Measurements from ENCODE around the gene SLC22A23. TPM values are rescaled to one million over a fixed set of nuclear protein-coding genes. Genes with fewer than 3 reads are reported as not detected.

SLC22A23 gene
- total and polyA plus RNA-seq, 2 experiments from 2014 or later, result 6.1 to 38.3 TPM

DNA sequence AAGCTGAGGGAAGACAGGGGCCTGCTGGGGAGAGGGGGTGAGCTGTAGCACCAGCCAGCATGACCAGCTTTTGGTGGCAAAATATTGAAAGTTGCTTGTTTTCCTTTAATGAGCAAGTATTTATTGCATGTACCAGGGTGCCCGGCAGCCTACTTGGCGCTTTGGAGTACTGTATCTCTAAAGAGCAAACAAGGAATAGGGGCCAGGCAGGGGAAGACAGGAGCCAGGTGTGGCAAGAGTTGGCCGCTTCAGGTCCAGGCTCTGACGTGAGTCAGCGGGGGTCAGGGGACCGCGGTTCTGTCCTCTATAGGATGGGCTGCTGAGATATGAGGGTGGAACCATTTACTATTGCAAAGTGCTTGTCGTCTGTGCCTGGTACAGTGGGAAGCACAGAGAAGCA lies 135.0 kb downstream of the SLC22A23 start:
- no peak for TF ChIP-seq CREB1 (CRISPR knock-in tag; IDR thresholded peaks at IDR 0.05; ENCODE audit: low read depth)
- TF ChIP-seq ZNF331 (CRISPR knock-in tag; IDR thresholded peaks at IDR 0.05; ENCODE audit: low read depth), result no peak
- no peak for TF ChIP-seq POLR2AphosphoS5 (IDR thresholded peaks at IDR 0.05; ENCODE audit: low read depth)
- Histone ChIP-seq H4K20me1 (replicated peaks; ENCODE audit: insufficient read depth) (0 out of 2 replicates have a peak, but pooled peaks cover 6% of the 10 kb centered on the region), H3K9me2 (ENCODE audit: insufficient read depth) (no peaks in the 10 kb centered on the region), H3K36me3 (ENCODE audit: insufficient read depth) (peaks cover 5% of the 10 kb centered on the region; the same call in 1 of the 2 replicates), H3K27ac (ENCODE audit: low read depth) (no peak overlapping the region), H3K4me1 (ENCODE audit: insufficient read depth) (peaks cover 11% of the 10 kb centered on the region), H3K79me2 (replicated peaks; ENCODE audit: insufficient read depth) (peaks cover 17% of the 10 kb centered on the region; the same call in 1 of the 2 replicates), H3K27me3 (ENCODE audit: insufficient read depth) (no peaks in the 10 kb centered on the region), H3K4me2 (no peak overlapping the region), H3F3A (replicated peaks; ENCODE audit: low read depth) (no peaks in the 10 kb centered on the region), H3K4me3 (no peak overlapping the region), H2AFZ (no peak overlapping the region)
- DNase-seq (ENCODE audit: low spot score) (no peak), ATAC-seq (no peak)
- Mint-ChIP-seq H3K36me3 (ENCODE audit: low read depth) (peaks cover 18% of the 10 kb centered on the region), H3K4me1 (peaks cover 23% of the 10 kb centered on the region), H3K27ac (no peak overlapping the region), H3K4me3 (no peak overlapping the region), H3K9me3 (no peaks in the 10 kb centered on the region), H3K27me3 (ENCODE audit: insufficient read depth, low read depth, poor library complexity) (peaks cover 10% of the 10 kb centered on the region)

DNA sequence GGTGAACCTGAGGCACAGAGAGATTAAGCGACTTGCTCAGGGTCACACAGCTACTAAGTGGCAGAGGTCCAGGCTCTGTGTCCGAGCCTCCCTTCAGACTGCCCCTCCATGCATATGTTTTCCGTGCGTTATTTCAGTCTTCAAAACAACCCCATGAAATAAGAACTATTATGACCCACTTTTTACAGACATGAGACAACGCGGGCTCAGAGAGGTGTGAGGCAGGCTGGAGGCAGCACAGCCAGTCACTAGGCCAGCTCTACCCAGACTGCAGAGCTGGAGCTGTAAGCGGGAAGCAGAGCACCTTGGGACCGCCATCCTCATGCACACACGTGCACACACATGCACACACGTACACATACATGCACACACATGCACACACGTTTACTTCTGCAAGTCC lies 135.8 kb downstream of the SLC22A23 start:
- Histone ChIP-seq H3K4me1 (ENCODE audit: insufficient read depth) (peaks cover 5% of the 10 kb centered on the region; the same call in 1 of the 2 replicates), H3K4me2 (no peak overlapping the region), H3K79me2 (replicated peaks; ENCODE audit: insufficient read depth) (peaks cover 13% of the 10 kb centered on the region; the same call in 1 of the 2 replicates), H2AFZ (no peak overlapping the region), H3K4me3 (no peak overlapping the region), H3K27ac (ENCODE audit: low read depth) (no peak overlapping the region), H3K27me3 (ENCODE audit: insufficient read depth) (no peaks in the 10 kb centered on the region), H3K9me2 (ENCODE audit: insufficient read depth) (no peaks in the 10 kb centered on the region), H4K20me1 (replicated peaks; ENCODE audit: insufficient read depth) (0 out of 2 replicates have a peak, but pooled peaks cover 6% of the 10 kb centered on the region), H3F3A (replicated peaks; ENCODE audit: low read depth) (no peaks in the 10 kb centered on the region), H3K36me3 (ENCODE audit: insufficient read depth) (peaks cover 5% of the 10 kb centered on the region; the same call in 1 of the 2 replicates)
- Mint-ChIP-seq H3K9me3 (no peaks in the 10 kb centered on the region), H3K27ac (no peak overlapping the region), H3K4me1 (peaks cover 19% of the 10 kb centered on the region), H3K36me3 (ENCODE audit: low read depth) (peaks cover 20% of the 10 kb centered on the region), H3K27me3 (ENCODE audit: insufficient read depth, low read depth, poor library complexity) (peaks cover 10% of the 10 kb centered on the region), H3K4me3 (no peak overlapping the region)
- no peak for DNase-seq (ENCODE audit: low spot score)
- no peak for ATAC-seq
- no peak for TF ChIP-seq EZH2 (IDR thresholded peaks at IDR 0.05; ENCODE audit: low read depth, unreplicated experiment)
- no peak for TF ChIP-seq ZNF331 (CRISPR knock-in tag; IDR thresholded peaks at IDR 0.05; ENCODE audit: low read depth)
- TF ChIP-seq JUNB (IDR thresholded peaks at IDR 0.05; ENCODE audit: unreplicated experiment), result no peak
- TF ChIP-seq ZNF114 (CRISPR knock-in tag; IDR thresholded peaks at IDR 0.05), result no peak
- no peak for TF ChIP-seq STAT1 (IDR thresholded peaks at IDR 0.05; ENCODE audit: unreplicated experiment)
- TF ChIP-seq ETS1 (IDR thresholded peaks at IDR 0.05), result no peak
- TF ChIP-seq, protein P1, sequence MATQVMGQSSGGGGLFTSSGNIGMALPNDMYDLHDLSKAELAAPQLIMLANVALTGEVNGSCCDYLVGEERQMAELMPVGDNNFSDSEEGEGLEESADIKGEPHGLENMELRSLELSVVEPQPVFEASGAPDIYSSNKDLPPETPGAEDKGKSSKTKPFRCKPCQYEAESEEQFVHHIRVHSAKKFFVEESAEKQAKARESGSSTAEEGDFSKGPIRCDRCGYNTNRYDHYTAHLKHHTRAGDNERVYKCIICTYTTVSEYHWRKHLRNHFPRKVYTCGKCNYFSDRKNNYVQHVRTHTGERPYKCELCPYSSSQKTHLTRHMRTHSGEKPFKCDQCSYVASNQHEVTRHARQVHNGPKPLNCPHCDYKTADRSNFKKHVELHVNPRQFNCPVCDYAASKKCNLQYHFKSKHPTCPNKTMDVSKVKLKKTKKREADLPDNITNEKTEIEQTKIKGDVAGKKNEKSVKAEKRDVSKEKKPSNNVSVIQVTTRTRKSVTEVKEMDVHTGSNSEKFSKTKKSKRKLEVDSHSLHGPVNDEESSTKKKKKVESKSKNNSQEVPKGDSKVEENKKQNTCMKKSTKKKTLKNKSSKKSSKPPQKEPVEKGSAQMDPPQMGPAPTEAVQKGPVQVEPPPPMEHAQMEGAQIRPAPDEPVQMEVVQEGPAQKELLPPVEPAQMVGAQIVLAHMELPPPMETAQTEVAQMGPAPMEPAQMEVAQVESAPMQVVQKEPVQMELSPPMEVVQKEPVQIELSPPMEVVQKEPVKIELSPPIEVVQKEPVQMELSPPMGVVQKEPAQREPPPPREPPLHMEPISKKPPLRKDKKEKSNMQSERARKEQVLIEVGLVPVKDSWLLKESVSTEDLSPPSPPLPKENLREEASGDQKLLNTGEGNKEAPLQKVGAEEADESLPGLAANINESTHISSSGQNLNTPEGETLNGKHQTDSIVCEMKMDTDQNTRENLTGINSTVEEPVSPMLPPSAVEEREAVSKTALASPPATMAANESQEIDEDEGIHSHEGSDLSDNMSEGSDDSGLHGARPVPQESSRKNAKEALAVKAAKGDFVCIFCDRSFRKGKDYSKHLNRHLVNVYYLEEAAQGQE (IDR thresholded peaks at IDR 0.05; ENCODE audit: unreplicated experiment), result no peak
- TF ChIP-seq NANOG (IDR thresholded peaks at IDR 0.05; ENCODE audit: borderline replicate concordance), result no peak
- no peak for TF ChIP-seq CREB1 (CRISPR knock-in tag; IDR thresholded peaks at IDR 0.05; ENCODE audit: low read depth)
- no peak for TF ChIP-seq POLR2AphosphoS5 (IDR thresholded peaks at IDR 0.05; ENCODE audit: low read depth)
- TF ChIP-seq, protein P2, sequence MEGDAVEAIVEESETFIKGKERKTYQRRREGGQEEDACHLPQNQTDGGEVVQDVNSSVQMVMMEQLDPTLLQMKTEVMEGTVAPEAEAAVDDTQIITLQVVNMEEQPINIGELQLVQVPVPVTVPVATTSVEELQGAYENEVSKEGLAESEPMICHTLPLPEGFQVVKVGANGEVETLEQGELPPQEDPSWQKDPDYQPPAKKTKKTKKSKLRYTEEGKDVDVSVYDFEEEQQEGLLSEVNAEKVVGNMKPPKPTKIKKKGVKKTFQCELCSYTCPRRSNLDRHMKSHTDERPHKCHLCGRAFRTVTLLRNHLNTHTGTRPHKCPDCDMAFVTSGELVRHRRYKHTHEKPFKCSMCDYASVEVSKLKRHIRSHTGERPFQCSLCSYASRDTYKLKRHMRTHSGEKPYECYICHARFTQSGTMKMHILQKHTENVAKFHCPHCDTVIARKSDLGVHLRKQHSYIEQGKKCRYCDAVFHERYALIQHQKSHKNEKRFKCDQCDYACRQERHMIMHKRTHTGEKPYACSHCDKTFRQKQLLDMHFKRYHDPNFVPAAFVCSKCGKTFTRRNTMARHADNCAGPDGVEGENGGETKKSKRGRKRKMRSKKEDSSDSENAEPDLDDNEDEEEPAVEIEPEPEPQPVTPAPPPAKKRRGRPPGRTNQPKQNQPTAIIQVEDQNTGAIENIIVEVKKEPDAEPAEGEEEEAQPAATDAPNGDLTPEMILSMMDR (conservative IDR thresholded peaks at IDR 0.05; ENCODE audit: low read depth in 2 of 2), result no peak
